Posterior vena cava (tissue), 2 donors: ENCODE data around the gene ENO4. TPM values are rescaled to one million over a fixed set of nuclear protein-coding genes. Genes with fewer than 3 reads are reported as not detected.

Experiments
- DNase-seq: peaks from one replicate; pipeline ENCODE4 v3.0.0-alpha.2; 2020; ENCODE audit warnings: low spot score
- intact Hi-C, 2 donors: fragments of 100-400 bp; cut with DNase I; formaldehyde crosslinking; loops; one replicate each; pipeline versions ENCODE4 v1.14.1 to v1.14.2; 2022 to 2023
- total RNA-seq, 2 donors: library from RNA; stranded (reverse); fragmentation: NEBNext Ultra II Directional; extraction: Animal tissue kit (Norgen Biotek cat#: 25700); gene quantifications; one replicate each; pipeline ENCODE4 v1.2.1, GENCODE V29; 2021
- donor health status: DM: yes; HTN: yes; CAD: no.
- donor health status: DM: yes; HTN: yes; CAD: no.

Gene ENO4
- total RNA-seq, 2 donors from 2014 or later, result 0.32 TPM; not detected in 1

DNA sequence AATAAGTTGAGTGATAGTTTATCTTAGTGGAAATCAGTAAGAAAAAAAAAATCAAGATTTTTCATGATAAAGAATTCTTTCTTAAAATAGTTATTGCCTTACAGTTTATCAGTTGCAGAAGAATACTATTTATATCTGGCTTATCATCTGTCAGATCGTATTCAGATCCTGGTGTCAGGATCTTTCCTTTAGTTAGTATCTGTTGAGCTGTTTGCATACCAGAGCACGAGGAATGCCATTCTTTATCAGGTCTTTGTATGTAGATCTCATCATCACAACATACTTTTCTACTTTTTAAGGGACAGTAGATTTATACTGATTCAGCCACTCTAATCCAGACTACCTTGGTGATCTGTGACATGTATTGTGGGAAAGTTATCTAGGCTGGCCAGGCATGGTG, 12.5 kb downstream of the ENO4 start:
- no peak for DNase-seq
- intact Hi-C loops, result loop anchor here in 1 of 2 donors (2.0 kb wide), 1 partner anchor 51 kb away; no protein-coding TSS in a partner anchor

DNA sequence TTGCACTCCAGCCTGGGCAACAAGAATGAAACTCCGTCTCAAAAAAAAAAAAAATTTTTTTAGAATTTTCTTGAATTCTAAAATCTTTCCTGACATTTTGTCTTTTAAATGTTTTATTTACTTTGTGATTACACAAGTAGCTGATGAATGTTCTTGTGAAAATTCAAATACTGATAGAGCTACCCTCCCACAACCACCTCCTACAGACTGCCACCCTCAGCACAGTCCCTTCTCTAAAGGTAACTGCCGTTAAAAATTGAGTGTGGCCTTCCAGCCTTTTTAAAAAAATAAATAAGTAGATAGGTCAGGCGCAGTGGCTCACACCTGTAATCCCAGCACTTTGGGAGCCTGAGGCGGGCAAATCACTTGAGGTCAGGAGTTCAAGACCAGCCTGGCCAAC, 15.1 kb downstream of the ENO4 start:
- no peak for DNase-seq
- intact Hi-C loops, result no loop called here

GRCh38 chr10:116866066-116866465, 16.8 kb downstream of the ENO4 start:
- DNase-seq, result no peak
- intact Hi-C loops, result no loop called here

GRCh38 chr10:116866987-116867595, 17.8 kb downstream of the ENO4 start:
- intact Hi-C loops, result no loop called here
- DNase-seq, result no peak

GRCh38 chr10:116868198-116868676, 18.9 kb downstream of the ENO4 start:
- intact Hi-C loops, result no loop called here
- DNase-seq, result no peak

GRCh38 chr10:116868722-116869121, 19.4 kb downstream of the ENO4 start:
- no peak for DNase-seq
- intact Hi-C loops, result no loop called here

- DNase-seq, result no peak
- intact Hi-C loops, result no loop called here
Measured at GRCh38 chr10:116870949-116871348, 21.6 kb downstream of the ENO4 start.

- intact Hi-C loops, result no loop called here
- DNase-seq, result no peak
Measured at GRCh38 chr10:116873134-116873533, 23.8 kb downstream of the ENO4 start.

DNA sequence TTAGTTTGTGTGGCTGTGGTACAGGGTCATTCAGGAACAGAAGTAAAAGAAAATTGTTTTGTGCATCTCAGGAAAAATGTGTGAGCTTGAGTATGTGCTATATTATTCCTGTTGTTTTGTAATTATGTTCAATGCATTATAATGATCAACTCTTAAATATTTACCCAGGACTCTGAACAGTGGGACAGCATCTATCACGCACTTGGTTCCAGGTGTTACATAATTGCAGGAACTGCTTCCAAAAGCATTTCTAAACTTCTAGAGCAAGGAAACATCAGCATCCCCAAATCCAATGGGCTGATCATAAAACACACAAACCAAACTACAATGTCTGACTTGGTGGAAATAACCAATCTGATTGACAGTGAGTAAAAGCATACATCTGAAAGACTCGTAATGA, 26.6 kb downstream of the ENO4 start:
- intact Hi-C loops, result no loop called here
- DNase-seq, result no peak

DNA sequence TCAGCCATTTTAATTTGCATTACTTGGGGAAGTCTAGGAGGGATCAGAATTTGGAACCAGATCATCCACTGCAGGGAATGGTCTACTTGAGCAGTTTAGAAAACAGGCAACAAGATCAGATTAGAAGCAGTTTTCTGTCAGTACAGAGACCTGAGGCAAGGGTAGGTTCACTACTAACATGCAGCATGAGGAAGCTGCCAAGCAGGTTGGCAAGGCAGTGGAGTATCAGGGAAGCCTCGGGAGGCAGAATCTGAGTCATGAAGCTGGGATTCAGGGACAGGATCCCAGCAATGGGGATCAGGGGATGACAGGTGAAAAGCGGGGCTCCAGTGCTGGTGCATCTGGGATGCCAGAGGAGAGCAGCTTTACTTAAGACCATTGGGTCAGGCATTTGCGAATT, 28.1 kb downstream of the ENO4 start:
- no peak for DNase-seq
- intact Hi-C loops, result no loop called here

- intact Hi-C loops, result no loop called here
- no peak for DNase-seq
Measured at GRCh38 chr10:116878123-116878522, 28.8 kb downstream of the ENO4 start.

DNA sequence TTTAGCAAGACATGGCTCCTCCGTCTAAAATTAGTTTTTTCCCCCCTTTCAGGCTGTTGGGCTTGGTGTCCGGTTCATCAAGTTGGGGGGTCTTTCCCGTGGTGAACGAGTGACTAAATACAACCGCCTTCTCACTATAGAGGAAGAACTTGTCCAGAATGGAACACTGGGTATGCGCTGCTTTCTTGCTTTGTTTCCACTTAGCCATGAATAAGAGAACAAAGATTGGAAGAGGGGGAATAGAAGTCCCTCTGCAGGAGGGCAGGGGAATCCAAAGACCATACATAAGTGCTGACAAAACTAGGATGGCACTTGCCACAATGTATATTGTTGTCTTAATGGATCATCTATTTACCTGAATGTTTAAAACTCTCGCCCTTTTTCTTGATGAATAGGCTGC, 30.5 kb downstream of the ENO4 start:
- DNase-seq, result no peak

DNA sequence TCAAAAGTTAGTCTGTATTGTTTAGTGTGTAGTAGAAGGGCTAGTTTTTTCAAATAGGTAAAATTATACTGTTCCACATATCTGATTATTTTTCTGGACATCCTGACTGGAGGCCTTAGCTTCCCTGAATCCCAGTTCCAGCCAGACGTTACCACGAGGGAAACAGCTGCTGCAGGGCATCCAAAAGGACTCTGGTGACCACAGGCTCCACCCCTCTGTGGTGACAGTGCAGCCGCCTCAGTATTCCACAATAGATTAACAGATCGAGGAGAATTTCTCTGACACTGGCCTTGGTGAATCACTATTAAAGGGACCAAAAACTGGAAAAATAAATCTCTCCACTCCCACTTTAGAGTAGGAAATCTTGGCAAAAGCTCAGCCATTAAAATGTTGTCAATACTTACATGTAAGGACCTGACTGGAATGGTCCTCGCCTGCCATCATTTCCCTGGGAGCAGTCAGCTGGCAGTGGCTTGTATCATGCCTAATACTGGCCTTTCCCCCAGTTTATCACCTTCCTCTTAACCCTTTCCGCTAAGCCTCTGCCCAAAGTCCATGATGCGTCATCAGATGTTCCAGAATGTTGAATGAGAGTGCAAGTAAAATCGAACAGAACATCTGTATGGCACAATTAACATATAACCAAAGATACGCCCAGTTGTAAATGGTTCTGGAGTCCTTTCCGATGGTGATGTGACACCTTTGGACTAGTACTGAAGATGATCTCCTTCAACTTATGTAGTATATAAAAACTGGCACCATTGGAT, 31.6 kb downstream of the ENO4 start:
- intact Hi-C loops, result no loop called here
- no peak for DNase-seq

More for the DNA sequence above, 30.5 kb downstream of the ENO4 start:
- intact Hi-C loops, result no loop called here

- no peak for DNase-seq
- intact Hi-C loops, result no loop called here
Measured at GRCh38 chr10:116882639-116883038, 33.3 kb downstream of the ENO4 start.

DNA sequence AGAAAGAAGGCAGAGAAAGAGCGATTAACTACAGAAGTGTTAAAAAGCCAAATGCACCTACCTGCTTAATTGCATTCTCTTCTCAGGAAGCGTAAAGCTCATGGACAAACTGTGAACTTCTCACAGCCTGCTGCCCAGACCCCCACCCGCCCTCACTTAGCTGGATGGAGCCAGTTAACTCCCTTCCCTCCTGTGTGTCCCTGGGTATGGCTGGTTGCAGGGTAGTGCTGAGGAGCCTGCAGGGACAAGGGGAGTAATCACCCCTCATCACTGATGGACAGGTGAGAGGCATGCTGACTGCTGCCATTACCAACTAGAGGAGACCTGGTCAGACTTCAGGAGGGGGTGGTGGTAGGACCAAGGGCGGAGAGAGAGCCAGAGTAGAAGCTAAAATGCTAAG, 37.5 kb downstream of the ENO4 start:
- DNase-seq, result no peak

DNA sequence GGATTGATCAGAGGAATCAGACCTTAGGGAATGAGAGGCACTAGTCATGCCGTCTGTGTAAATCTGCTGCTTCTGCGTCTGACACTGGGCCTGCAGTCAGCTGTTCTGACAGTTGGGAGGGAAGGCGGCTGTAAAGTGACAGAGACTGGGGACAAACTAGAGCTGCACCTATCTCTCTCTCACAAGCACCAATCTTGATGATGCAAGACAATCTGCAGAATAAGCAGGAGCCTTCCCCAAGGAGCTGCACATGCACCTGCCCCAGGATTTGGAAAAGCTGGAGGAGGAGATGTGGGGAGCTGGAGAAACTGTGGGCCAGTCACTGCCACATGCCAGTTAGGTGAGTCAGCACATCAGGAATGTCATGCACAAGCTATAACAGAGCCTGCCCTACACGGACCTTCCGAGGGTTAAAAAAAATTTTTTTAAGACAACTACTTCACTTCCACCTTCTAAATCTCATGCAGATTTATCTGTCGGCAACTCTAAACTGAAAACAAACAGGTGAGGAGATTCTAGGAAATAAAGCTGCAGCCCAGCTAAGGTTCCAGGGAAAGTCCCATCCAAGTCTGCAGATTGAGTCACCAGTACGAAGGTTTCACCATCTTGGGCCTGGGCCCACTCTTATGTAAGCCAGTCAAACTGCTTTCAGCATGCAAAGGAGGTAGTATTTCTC, 39.2 kb downstream of the ENO4 start:
- intact Hi-C loops, result no loop called here
- peak; percentile 83 for DNase-seq

More for the DNA sequence above, 37.5 kb downstream of the ENO4 start:
- intact Hi-C loops, result no loop called here

- DNase-seq, result no peak
- intact Hi-C loops, result no loop called here
Measured at GRCh38 chr10:116889066-116889465, 39.8 kb downstream of the ENO4 start.

GRCh38 chr10:116891208-116891607, 41.9 kb downstream of the ENO4 start:
- DNase-seq, result no peak
- intact Hi-C loops, result no loop called here

DNA sequence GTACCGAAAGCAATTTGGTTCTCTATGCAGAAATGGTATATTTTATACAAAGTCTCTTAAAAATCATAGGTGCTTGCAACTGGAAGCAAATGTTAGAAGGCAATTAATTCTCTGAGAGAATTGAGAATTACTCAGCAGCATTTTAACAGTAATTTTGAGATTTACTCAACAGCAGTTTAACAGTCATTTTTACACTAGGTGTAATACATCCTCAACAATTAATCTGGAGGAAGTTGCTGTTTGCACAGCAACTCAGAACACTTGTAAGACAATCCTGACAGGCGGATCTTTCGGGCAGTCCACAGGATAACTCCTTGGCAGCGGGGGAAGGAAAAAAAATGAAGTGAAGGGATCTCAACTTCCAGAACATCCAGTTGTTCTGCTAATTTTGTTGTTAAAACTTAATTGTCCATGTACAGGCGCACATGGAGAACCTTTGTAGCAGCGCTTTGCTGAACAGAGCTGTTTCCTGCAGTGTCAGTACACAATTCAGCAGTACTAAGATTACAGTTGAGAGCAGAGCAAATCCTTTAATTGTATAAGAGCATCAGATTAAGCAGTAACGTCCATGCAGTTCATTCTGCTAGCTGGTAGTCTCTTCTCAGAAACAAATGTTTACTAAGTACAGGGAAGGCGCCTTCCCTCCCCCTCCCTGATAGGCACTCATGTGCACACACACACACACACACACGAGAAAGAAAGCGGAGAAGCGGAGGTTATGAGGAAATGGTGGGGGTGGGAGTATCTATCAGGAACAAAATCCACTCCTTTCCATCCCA, 43.8 kb downstream of the ENO4 start:
- DNase-seq, result no peak
- intact Hi-C loops, result no loop called here

GRCh38 chr10:116893686-116894037, 44.4 kb downstream of the ENO4 start:
- intact Hi-C loops, result no loop called here
- DNase-seq, result no peak
